ENCODE data around the gene HCRT.

Gene HCRT

GRCh38 chr17:42183741-42184711, 1.2 kb downstream of the HCRT start:
- TF ChIP-seq, protein P1, sequence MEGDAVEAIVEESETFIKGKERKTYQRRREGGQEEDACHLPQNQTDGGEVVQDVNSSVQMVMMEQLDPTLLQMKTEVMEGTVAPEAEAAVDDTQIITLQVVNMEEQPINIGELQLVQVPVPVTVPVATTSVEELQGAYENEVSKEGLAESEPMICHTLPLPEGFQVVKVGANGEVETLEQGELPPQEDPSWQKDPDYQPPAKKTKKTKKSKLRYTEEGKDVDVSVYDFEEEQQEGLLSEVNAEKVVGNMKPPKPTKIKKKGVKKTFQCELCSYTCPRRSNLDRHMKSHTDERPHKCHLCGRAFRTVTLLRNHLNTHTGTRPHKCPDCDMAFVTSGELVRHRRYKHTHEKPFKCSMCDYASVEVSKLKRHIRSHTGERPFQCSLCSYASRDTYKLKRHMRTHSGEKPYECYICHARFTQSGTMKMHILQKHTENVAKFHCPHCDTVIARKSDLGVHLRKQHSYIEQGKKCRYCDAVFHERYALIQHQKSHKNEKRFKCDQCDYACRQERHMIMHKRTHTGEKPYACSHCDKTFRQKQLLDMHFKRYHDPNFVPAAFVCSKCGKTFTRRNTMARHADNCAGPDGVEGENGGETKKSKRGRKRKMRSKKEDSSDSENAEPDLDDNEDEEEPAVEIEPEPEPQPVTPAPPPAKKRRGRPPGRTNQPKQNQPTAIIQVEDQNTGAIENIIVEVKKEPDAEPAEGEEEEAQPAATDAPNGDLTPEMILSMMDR (conservative IDR thresholded peaks at IDR 0.05; ENCODE audit: control insufficient read depth, insufficient read depth, low read depth, low read length), result no peak
- H3K4me3 ChIP-seq (ENCODE audit: control insufficient read depth, low read depth, low read length), result peak overlapping the region; percentile 57
- DNase-seq (ENCODE audit: low read depth), result peak; percentile 65

DNA sequence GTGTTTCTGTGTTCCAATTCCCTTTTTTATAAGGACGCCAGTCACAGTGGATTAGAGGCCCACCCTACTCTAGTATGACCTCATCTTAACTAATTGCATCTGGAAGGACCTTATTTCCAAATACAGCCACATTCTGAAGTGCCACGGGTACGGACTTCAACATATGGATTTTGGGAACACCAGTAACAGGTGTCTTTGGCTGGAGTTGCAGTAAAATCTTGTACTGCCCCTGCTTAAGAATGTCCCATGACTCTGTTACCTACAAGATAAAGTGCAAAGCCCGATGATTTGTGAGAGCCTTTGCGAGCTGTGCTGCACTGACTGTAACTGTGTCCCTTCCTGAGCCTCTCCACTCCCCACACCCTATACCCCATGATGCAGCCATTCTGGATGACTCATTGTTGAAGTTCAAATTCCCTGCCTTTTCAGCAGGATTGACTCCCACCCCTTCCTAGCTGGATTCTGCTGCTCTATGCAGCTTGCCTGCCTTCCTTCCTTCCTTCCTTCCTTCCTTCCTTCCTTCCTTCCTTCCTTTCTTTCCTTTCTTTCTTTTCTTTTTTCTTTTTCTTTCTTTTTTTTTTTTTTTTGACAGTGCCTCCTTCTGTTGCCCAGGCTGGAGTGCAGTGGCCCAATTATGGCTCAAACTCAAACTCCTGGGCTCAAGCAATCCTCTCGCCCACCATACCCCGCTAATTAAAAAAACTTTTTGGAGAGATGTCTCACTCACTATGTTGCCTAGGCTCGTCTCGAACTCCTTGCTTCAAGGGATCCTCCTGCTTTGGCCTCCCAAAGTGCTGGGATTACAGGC, 2.1 kb downstream of the HCRT start:
- peak; percentile 57 for DNase-seq (ENCODE audit: low read depth)
- TF ChIP-seq, protein P1 (conservative IDR thresholded peaks at IDR 0.05; ENCODE audit: control insufficient read depth, insufficient read depth, low read depth, low read length), result no peak
- peak overlapping the region; percentile 57 for H3K4me3 ChIP-seq (ENCODE audit: control insufficient read depth, low read depth, low read length)

DNA sequence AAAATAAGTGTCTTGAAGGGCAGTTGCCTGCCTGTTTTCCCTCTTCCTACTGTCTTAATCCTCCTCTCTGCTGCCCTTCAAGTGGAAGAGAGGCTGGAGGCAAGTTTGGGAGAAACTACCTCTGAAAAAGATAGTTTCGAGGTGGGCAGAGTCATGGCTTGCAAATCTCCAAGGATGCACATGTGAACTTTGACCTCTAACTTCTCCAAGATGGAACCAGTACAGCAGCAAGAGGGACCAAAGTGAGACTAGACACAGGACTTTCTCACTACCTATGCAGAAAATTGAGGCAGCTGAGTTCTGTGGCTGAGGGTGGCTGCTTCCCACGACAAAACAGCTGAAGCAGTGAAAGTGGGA, 3.4 kb downstream of the HCRT start:
- H3K4me3 ChIP-seq (ENCODE audit: control insufficient read depth, low read depth, low read length), result no peak overlapping the region
- no peak for DNase-seq (ENCODE audit: low read depth)
- TF ChIP-seq, protein P1 (conservative IDR thresholded peaks at IDR 0.05; ENCODE audit: control insufficient read depth, insufficient read depth, low read depth, low read length), result no peak

GRCh38 chr17:42180922-42181850, 4.1 kb downstream of the HCRT start, which contains the start of gene KCNH4:
TSS of gene KCNH4 (minus strand) at chr17:42181142. CDS start at chr17:42180945, 197 bp downstream.
- DNase-seq (ENCODE audit: low read depth), result peak; percentile 72
- no peak within 1 kb of the TSS for H3K4me3 ChIP-seq (ENCODE audit: control insufficient read depth, low read depth, low read length)
- TF ChIP-seq, protein P1 (conservative IDR thresholded peaks at IDR 0.05; ENCODE audit: control insufficient read depth, insufficient read depth, low read depth, low read length), result peak; percentile 43

DNA sequence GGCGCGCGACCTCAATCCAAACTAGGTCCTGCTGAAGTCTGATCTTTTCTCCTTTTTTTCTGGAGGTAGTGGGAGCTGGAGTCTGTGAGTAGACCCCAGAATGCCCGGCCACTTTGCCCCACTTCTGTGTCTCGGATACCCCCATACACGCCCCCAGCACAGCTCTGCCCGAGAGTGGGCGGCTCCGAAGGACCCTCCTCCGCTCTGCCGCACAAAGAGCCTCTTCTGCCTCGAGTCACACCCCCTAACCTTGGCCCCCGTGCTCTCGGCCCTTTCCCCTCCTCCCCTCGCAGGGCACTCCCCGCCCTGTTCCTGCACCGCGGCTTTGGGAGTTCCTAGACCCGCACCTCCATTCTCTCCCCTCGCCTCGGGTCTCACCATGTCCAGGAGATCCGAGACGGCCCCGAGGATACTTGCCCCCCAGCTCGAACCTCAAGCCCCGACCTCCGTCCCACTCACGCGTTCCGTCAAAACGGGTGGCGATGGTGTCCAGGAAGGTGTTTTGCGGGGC, 4.8 kb downstream of the HCRT start:
- DNase-seq (ENCODE audit: low read depth), result no peak
- no peak overlapping the region for H3K4me3 ChIP-seq (ENCODE audit: control insufficient read depth, low read depth, low read length)
- TF ChIP-seq, protein P1 (conservative IDR thresholded peaks at IDR 0.05; ENCODE audit: control insufficient read depth, insufficient read depth, low read depth, low read length), result no peak
